Esophagus squamous epithelium (tissue), 4 donors: ENCODE data around the gene USP16.

Source experiments
- CTCF ChIP-seq, 6 experiments: fragments of 450-650 bp in 4 of 6; fragments of 200-600 bp in 2 of 6; sonication (generic) in 2 of 6; IDR thresholded peaks; one replicate each; pipeline ENCODE4 v1.5.1; 2016 to 2019; ENCODE audit warnings: antibody characterized with exemption in 6 of 6, mild to moderate bottlenecking in 4 of 6, moderate library complexity in 4 of 6
- POLR2A ChIP-seq, 4 donors: fragments of 450-650 bp; IDR thresholded peaks; one replicate each; pipeline ENCODE4 v1.6.1; 2017; ENCODE audit warnings: antibody characterized with exemption in 4 of 4, mild to moderate bottlenecking in 4 of 4, moderate library complexity in 3 of 4

- no peak for TF ChIP-seq POLR2A (IDR thresholded peaks at IDR 0.05)
- no peak for TF ChIP-seq CTCF (IDR thresholded peaks at IDR 0.05)
Measured at GRCh38 chr21:29077651-29078090, 53.2 kb downstream of the USP16 start.
